Measurements from ENCODE around the gene CLEC7A.

The CLEC7A gene

DNA sequence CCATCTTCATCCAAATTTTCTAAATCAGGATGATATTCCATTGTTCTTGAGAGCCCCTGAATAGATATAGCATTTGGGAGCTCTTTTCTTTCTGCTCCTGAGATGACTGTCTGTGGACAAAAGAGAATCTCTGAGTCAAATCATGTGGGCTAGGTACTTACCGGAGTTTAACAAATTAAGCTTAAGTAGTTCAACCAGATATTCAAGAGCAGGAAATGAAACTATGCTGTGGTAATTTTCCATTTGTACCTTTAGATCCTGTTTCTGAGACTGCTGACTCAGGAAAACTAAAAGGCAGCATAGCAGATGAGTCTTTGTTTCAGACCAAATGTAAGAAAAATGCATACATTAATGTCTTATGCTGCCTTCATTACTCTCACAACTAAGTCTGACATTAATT is at the start of gene CLEC7A:
CLEC7A (minus strand) TSS at position 158 of the 400 bp plus-strand sequence; CDS start at position 41, 117 bp downstream.
- DNase-seq: no peak

DNA sequence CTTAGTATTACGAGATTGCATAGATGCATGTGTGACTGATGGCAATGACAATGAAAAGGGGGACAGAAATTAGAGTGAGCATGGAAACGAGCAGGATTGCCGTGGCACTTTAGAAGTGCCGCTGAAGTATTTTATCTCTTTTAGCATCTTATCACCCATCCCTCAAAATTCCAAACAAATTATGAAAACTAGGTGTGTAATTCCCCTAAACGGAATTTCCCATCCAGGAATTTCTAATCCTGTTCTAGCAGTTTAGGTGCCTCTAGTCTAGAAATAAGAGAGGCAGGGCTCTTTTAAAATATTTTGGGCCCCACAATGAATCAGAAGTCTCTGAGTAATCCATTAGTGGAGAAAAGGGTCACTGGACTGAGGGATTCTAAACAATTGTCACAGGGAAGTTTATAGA is 49.8 kb upstream of the CLEC7A start:
- no peak for DNase-seq

DNA sequence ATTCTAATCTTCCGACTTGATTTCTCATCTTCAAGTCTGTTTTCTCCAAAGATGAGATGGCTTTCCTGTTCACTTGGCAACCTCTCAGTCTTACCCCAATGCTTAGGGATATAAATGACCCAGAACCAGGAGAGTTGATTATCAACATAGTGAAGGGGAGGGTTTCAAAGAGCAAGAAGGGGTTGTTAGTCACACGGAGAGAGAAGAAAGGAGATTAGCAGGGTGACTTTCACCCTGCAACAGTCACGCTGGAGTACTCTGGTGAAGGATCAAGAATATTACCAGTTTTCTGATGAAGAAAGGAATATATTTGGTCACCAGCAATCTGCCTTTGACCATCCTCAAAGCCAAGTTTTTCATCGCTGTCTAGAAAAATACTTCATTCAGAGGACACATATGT is 48.8 kb upstream of the CLEC7A start, which contains the start of gene TMEM52B:
TMEM52B (plus strand) TSS at position 212 of the 400 bp plus-strand sequence. CDS start 543 bp downstream, outside the sequence.
- no peak for DNase-seq

- DNase-seq: no peak
Observed at GRCh38 chr12:10175846-10176636, 46.0 kb upstream of the CLEC7A start.

DNA sequence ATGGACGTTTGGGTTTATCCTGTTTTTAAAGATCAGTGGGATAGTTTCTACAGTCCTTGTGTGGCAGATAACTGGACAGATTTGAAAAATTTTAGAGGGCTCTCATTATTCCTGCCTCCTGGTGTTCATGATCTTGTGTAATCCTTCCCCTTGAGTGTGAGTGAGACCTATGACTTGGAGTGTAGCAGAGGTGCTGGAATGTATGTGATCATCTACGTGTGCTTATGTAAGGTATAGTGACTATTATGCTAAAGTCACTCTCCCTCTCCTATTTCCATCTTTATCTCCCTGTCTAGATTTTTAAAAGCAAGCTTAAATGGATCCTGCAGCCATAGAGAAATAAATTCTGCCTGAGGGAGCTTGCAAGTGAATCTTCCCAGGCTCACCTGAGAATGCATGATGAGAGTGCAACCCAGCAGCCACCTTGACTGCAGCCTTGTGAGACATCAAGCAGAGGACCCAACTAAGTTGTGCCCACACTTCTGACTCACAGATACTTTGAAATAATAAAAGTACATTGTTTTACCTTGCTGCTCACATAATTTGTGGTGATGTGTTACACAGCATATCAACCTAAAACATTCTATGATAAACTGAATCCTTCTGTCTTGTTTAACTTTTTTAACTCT is 45.1 kb upstream of the CLEC7A start:
- no peak for DNase-seq

- DNase-seq: no peak
Observed at GRCh38 chr12:10171973-10172728, 42.2 kb upstream of the CLEC7A start, which contains the start of gene OLR1. TSS of gene OLR1 (minus strand) at chr12:10172132. CDS start at chr12:10172077, 55 bp downstream.

DNA sequence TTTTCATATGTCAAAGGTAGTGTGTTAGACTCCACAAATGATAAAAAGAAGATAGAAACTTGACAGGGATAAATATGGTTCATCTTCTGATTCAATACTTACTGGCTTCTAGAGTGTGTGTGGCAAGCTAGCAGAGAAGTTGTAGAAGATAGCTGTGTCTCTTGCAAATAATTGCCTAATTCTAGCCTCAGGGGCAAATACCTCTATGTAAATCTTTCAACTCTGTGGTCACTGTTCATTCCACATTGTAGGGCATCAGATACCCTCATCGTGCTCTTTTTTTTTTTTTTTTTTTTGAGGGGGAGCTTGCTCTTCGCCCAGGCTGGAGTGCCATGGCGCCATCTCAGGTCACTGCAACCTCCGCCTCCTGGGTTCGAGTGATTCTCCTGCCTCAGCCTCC is 40.2 kb upstream of the CLEC7A start:
- DNase-seq: no peak

DNA sequence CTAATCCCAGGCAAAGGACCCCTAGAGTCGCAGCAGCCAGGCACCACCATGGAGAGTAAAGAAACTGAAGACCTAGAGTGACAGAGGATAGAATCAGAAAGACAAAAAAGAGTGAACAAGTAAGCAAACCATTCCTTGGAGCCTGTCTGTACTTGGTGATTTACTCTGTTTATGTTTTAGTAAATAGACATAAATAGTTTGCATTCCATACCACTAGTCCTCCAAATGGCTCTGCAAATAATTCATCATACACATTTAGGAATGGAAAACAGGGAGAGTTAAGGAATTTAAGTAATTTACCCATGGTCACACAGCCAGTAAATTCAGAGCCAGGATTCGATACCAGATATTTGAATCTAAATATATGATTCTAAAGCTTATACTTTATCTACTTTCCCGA is 39.1 kb upstream of the CLEC7A start:
- DNase-seq: no peak

DNA sequence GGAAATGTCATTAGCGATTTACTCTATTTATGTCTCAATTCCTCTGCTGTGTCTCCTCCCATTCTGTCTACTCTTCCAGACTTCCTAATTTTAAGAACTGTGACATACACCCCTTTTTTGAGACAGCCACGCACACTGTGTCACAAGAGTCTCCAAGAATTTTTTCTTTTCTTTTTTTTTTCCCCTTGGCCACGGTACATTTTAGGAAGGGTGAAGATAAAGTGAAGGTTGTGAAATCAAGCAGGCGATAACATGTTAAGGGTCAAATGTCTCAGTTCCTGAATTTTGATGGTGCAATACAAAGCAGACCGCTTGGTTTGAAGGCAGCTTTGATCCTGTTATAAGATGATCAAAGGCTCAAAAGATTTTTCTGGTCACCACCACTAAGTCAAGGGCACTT is 37.6 kb upstream of the CLEC7A start:
- DNase-seq: no peak

- no peak for DNase-seq
Observed at GRCh38 chr12:10165421-10165820, 35.4 kb upstream of the CLEC7A start.

DNA sequence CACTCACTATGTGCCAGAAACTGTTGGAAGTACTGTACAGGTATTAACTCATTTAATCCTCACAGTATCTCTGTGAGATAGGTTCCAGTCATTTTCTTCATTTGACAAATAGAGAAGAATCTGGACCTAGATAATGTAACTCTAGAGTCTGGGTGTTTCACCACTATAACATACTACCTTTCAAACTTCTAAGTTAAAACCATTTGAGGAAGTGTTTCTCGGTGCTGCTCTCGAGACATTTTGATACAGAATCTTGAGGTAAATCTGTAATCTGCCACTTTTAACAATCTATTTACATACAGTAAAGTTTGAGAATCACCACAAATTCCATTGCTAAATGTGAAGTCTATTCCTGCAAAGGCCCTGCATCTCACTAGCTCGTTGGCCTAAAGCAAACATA is 33.1 kb upstream of the CLEC7A start:
- DNase-seq: no peak

DNA sequence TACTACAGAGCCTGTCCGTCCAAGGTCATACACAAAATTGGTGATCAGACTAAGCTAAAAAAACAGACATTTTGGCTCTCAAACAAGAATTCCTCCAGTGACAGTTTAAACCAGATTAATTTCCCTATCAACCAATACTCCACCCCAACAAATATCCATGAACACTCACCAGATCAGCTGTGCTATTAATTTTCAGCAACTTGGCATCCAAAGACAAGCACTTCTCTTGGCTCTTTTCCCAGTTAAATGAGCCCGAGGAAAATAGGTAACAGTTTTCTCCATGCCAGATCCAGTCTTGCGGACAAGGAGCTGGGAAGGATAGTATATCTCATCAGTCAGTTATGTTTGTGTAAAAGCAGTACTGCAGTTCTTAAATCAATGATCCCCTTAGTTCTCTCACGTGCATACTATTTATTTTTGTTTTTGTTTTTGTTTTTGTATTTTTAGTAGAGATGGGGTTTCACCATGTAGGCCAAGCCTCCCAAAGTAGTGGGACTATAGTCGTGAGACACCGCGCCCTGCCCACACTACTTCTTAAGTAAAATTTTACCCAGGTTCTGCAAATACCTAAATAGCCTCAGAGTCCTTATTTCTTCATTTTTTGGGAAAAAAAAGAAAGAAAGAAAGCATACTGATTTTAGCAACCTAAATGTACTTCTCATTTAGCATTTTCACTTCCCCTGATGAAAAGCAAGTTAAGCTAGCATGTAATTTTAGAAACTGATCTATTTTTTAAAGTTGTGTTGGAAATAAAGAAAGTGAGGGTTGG is 30.8 kb upstream of the CLEC7A start:
- DNase-seq: no peak

DNA sequence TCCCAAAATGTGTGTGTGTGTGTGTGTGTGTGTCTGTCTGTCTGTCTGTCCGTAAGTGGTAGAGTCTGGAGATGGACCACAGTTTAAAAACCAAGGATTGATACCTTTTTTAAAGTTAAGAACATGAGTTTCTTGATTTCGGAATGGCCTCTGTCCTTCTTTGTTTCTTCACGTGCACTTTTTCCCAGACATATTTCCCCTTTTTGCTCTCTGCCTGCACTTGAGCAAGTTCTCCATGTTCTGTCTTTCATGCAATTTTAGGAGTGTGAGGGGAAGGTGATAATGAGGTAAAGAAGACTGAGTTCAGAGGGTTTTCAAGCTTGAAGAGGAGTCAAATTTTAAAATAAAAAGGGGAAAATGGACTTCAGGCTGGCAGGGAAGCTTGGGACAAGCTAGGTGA is 29.3 kb upstream of the CLEC7A start:
- no peak for DNase-seq

GRCh38 chr12:10158406-10158805 is 28.4 kb upstream of the CLEC7A start:
- DNase-seq: no peak

DNA sequence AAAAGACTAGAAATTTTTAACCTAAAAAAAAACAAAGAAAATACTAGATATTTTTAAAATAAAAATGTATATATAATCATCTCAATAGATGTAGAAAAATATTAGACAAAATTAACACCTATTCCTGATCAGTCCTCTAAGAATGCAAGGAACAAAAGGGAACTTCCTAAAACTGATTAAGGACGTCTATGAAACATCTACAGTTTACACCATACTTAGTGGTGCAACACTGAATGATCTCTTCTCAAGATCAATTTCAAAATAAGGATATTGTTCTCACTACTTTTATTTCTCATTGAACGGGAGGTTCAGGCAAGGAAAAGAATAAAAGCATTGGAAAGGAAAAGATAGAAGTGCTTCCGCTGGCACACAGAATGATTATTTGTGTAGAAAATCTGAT is 26.0 kb upstream of the CLEC7A start:
- no peak for DNase-seq

- DNase-seq: no peak
Observed at GRCh38 chr12:10154145-10154496, 24.1 kb upstream of the CLEC7A start.

GRCh38 chr12:10153271-10154144 is 23.5 kb upstream of the CLEC7A start:
- DNase-seq: peak; percentile 94

DNA sequence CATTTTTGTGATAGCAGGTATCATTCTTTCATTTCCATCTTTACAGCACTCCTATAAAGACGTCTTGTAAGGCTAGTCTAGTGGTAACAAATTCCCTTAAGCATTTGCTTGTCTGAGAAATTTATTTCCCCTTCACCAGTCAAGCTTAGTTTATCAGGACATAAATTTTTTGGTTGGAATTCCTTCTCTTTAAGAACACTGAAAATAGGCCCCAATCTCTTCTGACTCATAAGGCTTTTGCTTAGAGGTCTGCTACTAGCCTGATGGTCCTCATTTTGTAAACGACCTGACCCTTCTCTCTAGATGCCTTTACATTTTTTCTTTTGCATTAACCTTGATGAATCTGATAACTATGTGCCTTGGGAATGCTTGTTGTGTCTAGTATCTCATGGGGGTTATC is 21.6 kb upstream of the CLEC7A start:
- no peak for DNase-seq

- no peak for DNase-seq
Observed at GRCh38 chr12:10147714-10148403, 17.9 kb upstream of the CLEC7A start.

GRCh38 chr12:10142976-10143589 is 13.1 kb upstream of the CLEC7A start:
- DNase-seq: no peak

DNA sequence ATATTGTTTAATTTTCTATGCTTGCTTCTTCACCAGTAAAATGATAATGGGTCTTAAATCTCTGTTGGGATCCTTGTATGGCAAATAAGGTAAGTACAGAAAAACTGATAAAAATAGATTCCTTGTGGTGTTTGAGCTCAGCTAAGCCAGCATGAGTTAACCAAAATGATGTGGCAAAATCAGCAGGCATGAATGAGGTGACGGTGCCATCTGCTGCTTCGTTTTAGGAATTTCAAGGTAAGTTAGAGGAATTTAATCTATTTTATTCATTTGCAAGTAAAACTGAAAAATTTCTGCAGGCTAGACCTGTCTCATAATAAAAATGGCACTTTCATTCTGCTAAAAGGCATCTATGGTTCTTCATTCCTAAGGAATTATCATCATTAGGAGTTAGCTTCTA is 10.0 kb upstream of the CLEC7A start:
- DNase-seq: peak; percentile 74
